Kidney (tissue), 14 donors: ENCODE data around the gene TELO2. TPM values are rescaled to one million over a fixed set of nuclear protein-coding genes. Genes with fewer than 3 reads are reported as not detected.

ENCODE experiments used
- DNase-seq, 5 donors: peaks; one replicate each; pipeline ENCODE4 v3.0.0-alpha.2; 2013 to 2020
- FAIRE-seq: peaks from 2 replicates; lab custom pipeline; 2012; peaks lifted over from hg19 to GRCh38; lab: Jason Lieb, UNC
- H3K27ac ChIP-seq, 2 donors: one replicate each; pipeline ENCODE4 v1.7.0; 2013; ENCODE audit warnings: low read depth in 2 of 2, low read length in 2 of 2, inconsistent platforms in 1 of 2
- H3K27me3 ChIP-seq: one replicate; pipeline ENCODE4 v1.7.1; 2013; ENCODE audit warnings: low read length, inconsistent platforms; ENCODE audit not compliant: control insufficient read depth, insufficient read depth
- H3K36me3 ChIP-seq, 3 donors: one replicate each; pipeline versions ENCODE4 v1.7.0 to v1.7.1; 2013; ENCODE audit warnings: low read length in 3 of 3, control low read depth in 1 of 3, inconsistent platforms in 1 of 3; ENCODE audit not compliant: insufficient read depth in 3 of 3, control insufficient read depth in 2 of 3
- H3K4me1 ChIP-seq, 3 donors: one replicate each; pipeline versions ENCODE4 v1.7.0 to v1.7.1; 2013; ENCODE audit warnings: low read length in 3 of 3, inconsistent platforms in 1 of 3, low read depth in 1 of 3; ENCODE audit not compliant: control insufficient read depth in 2 of 3, insufficient read depth in 2 of 3
- H3K4me3 ChIP-seq, 3 donors: one replicate each; pipeline versions ENCODE4 v1.7.0 to v1.8.1; 2013; ENCODE audit warnings: low read length in 3 of 3, control low read depth in 1 of 3, inconsistent platforms in 1 of 3
- H3K9ac ChIP-seq, 3 donors: one replicate each; pipeline versions ENCODE4 v1.7.0 to v1.7.1; 2013; ENCODE audit warnings: low read length in 3 of 3, control low read depth in 1 of 3, inconsistent platforms in 1 of 3
- H3K9me3 ChIP-seq, 3 donors: one replicate each; pipeline versions ENCODE4 v1.7.0 to v1.7.1; 2013; ENCODE audit warnings: low read length in 3 of 3, control low read depth in 1 of 3, inconsistent platforms in 1 of 3; ENCODE audit not compliant: control insufficient read depth in 2 of 3, insufficient read depth in 1 of 3
- CTCF ChIP-seq: IDR thresholded peaks from 3 replicates; pipeline ENCODE4 v1.5.1; 2012; ENCODE audit warnings: mild to moderate bottlenecking, moderate library complexity, borderline replicate concordance; ENCODE audit not compliant: insufficient read depth; ENCODE audit errors: extremely low read depth
- intact Hi-C: fragments of 100-400 bp; cut with DNase I; formaldehyde crosslinking; loops from one replicate; pipeline ENCODE4 v1.11.1; 2022
- polyA plus RNA-seq: library from polyadenylated mRNA; stranded (reverse); fragments of 350-450 nt; fragmentation: Illumina TruSeq; extraction: RNeasy Lipid Tissue Mini Kit (QIAGEN cat#74804); gene quantifications from one replicate; pipeline ENCODE4 v1.2.3, GENCODE V29; 2014; ENCODE audit warnings: low read depth, low replicate concordance; ENCODE audit not compliant: insufficient read depth
- total RNA-seq: library from RNA; stranded (reverse); fragmentation: NEBNext Ultra II Directional; extraction: Animal tissue kit (Norgen Biotek cat#: 25700); gene quantifications from one replicate; pipeline ENCODE4 v1.2.1, GENCODE V29; 2021
- donor health status: control.
- donor health status: control.
- donor health status: control.
- donor health status: control.
- donor health status: control.
- donor health status: DM: yes; HTN: yes; CAD: no.
- donor health status: Normal renal cell carcinoma (clear cell type).

Gene TELO2
- total and polyA plus RNA-seq, 2 donors from 2014 or later, result 27.7 to 37.4 TPM

DNA sequence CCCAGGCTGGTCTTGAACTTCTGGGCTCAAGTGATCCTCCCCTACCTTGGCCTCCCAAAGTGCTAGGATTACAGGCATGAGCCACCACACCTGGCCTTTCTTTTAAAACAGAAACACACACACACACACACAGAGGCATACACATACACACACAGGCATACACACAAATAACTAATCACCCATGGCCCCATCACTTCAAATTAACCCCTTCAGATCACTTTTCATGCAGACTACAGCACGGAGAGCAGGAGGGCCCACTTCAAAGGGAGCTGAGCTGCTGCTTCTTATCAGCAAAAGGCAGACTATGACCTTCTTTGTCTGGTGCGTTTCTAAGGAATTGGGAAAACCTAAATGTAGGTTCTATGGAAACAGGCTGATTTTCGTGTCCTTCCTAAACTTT, 20.2 kb upstream of the TELO2 start:
- Histone ChIP-seq H3K9ac (no peak overlapping the region), H3K9me3 (no peaks in the 10 kb centered on the region), H3K4me3 (no peak overlapping the region), H3K27ac (no peak overlapping the region), H3K27me3 (no peaks in the 10 kb centered on the region), H3K36me3 (no peaks in the 10 kb centered on the region), H3K4me1 (peaks cover 0 to 30% (median 0%) of the 10 kb centered on the region in 3 donors)
- FAIRE-seq (no peak), DNase-seq (no peak)
- TF ChIP-seq CTCF, result no peak
- intact Hi-C loops, result no loop called here

DNA sequence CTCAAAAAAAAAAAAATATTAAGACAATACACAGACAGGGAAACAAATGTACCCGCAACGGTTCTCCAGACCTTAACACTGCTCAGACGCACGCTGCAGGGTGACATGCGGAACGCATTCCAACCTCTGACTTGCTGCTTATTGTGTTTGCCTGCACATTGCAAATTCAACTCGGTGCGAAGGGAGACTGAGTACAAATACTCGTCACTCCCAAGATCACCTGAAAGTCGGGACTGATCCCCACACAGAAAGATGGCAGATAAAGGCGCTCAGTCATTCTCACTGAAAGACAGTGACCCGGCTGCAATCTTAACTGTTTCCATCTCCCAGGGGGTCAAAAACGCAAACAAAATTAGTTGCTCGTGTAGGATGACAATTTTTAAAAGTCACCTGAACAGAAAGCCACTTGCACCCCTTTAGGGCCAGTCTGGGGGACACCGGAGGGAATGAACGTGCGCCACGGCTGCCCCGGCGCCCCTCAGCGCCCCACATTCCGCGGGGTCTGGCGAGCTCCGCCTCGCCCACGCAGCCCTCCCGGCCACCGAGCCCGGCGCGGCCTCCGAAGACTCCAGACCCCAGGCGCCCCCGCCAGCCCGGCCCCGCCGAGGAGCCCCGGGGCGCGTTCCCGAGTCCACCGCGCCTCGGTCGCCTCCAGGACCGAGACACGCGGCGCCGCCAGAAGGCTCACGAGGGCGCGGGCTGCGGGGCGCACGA, 18.9 kb upstream of the TELO2 start:
- FAIRE-seq (no peak), DNase-seq (peak in 2 of 5 donors; percentile 12 to 37)
- Histone ChIP-seq H3K36me3 (no peaks in the 10 kb centered on the region), H3K27me3 (no peaks in the 10 kb centered on the region), H3K27ac (peak overlapping the region; percentile 74 to 85), H3K4me3 (peak overlapping the region; percentile 68 to 91 (median 80)), H3K4me1 (peaks cover 0 to 30% (median 0%) of the 10 kb centered on the region in 3 donors), H3K9ac (peak overlapping the region; percentile 44 to 90 (median 63)), H3K9me3 (no peaks in the 10 kb centered on the region)
- intact Hi-C loops, result no loop called here
- TF ChIP-seq CTCF, result no peak

GRCh38 chr16:1474796-1475551, 18.2 kb upstream of the TELO2 start, which contains the start of gene CLCN7:
Gene CLCN7, minus strand, starts transcription at chr16:1475028. Its CDS starts 54 bp downstream, at chr16:1474974.
- H3K27ac ChIP-seq, result peak within 1 kb of the TSS; percentile 74 to 85
- H3K36me3 ChIP-seq, result no peaks in the 10 kb centered on the region
- no peaks in the 10 kb centered on the region for H3K27me3 ChIP-seq
- FAIRE-seq, result no peak
- peak within 1 kb of the TSS; percentile 68 to 91 (median 80) for H3K4me3 ChIP-seq
- intact Hi-C loops, result no loop called here
- DNase-seq, result peak; percentile 86 to 97 (median 92)
- peak within 1 kb of the TSS; percentile 44 to 90 (median 63) for H3K9ac ChIP-seq
- no peak for TF ChIP-seq CTCF
- peaks cover 0 to 30% (median 0%) of the 10 kb centered on the region in 3 donors for H3K4me1 ChIP-seq
- no peaks in the 10 kb centered on the region for H3K9me3 ChIP-seq
